A673 (cell line): ENCODE results near the gene TFEC.

Experiments used
- EZH2 ChIP-seq: fragments of 200-600 bp; sonication (generic); IDR thresholded peaks from 2 replicates; pipeline ENCODE4 v1.6.1; 2017; ENCODE audit warnings: borderline replicate concordance, low read depth, mild to moderate bottlenecking, mixed read lengths, antibody characterized with exemption, low read length; ENCODE audit not compliant: poor library complexity, severe bottlenecking
- TF ChIP-seq, protein P1 (sequence below): fragments of 300-800, 200-600 bp; sonication (generic); conservative IDR thresholded peaks from 2 replicates; pipeline ENCODE4 v1.5.1; 2017; ENCODE audit warnings: low read depth, mild to moderate bottlenecking, antibody characterized with exemption, low read length, moderate library complexity, mixed read lengths

DNA sequence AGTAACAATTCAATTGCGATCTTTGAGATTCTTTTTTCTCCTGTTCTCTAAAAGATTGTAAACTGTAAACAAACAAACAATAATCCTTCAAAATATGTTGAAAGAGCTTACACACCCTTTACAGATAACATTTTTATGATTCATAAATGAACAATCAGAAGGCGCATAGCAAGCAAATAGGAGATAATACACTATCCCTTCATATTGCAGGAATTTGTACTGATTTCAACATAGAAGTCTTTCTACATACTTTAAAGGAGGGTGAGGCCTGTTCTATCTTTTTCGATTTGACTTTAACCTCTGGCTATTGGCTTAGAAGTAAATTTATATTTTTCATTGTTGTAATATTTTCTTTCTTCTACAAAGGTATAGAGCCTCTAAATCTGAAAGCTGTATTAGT, 57.2 kb downstream of the TFEC start:
- TF ChIP-seq, protein P1, sequence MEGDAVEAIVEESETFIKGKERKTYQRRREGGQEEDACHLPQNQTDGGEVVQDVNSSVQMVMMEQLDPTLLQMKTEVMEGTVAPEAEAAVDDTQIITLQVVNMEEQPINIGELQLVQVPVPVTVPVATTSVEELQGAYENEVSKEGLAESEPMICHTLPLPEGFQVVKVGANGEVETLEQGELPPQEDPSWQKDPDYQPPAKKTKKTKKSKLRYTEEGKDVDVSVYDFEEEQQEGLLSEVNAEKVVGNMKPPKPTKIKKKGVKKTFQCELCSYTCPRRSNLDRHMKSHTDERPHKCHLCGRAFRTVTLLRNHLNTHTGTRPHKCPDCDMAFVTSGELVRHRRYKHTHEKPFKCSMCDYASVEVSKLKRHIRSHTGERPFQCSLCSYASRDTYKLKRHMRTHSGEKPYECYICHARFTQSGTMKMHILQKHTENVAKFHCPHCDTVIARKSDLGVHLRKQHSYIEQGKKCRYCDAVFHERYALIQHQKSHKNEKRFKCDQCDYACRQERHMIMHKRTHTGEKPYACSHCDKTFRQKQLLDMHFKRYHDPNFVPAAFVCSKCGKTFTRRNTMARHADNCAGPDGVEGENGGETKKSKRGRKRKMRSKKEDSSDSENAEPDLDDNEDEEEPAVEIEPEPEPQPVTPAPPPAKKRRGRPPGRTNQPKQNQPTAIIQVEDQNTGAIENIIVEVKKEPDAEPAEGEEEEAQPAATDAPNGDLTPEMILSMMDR: no peak
- no peak for TF ChIP-seq EZH2
